Ramos (cell line): Measurements from ENCODE around the gene ARMC12.

ENCODE experiments used
- in situ Hi-C: fragments of 300-500 bp; cut with MboI; formaldehyde crosslinking; loops from one replicate; pipeline ENCODE4 v1.14.3; 2022; ENCODE audit warnings: low sequenced_read_pairs; ENCODE audit not compliant: unreplicated experiment

The ARMC12 gene

DNA sequence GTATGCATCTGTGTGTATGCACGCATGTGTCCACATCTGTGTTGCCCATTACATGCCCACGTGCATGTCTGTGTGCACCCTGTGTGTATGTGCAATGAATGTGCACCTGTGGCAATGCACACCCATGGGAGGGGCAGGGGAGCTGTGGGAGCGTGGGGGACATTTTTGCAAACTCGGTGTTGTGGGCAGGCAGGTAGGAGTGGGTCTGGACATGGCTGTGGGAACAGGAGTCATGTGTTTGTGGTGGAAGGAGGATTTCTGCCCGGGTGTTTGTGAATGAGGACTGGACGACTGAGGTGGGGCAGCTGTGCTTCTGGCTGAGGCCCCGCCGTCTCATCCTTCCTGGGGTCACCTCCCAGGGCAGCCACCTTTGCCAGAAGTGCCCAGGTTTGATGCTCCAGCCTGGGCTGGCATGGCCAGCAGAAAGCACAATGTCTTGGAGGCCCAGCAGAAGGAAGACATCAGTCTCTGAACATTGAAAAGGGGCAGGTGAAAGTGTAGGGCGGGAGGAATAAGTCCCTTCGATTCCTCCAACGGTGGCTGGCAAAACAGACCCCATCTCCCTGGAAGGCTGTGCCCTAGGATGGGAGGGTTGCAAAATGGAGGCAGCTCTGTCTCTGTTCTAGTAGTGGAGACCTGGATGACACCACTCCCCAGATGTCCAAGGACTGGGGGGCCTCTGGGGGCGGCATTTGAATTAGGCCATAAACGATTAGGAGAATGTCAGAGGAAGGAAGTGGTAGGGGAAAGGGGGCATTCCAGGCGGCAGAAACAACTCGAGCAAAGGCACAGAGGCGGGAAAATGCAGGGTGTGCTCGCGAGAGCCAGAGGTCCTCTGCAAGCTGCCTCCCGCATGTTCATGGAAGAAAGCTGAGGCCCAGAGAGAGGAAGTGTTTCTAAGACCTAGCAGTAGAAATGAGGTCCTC lies 19.1 kb upstream of the ARMC12 start:
- in situ Hi-C loops = no loop called here

DNA sequence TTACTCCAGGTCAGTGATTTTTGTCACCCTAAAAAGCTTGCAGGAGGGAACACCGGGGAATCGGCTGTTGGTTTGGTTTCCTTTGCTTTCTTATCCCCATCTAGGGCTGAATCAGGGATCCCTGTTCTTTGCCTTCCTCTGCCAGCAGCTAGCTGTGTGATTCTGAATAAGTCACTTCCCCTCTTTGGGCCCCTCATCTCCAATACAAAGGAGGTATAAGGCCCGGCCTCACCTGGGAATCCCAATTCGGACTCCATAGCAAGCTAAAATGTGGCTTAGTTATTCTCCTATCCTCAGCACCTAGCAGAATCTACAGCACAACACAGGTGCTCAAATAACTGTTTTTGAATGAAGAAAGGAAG lies 18.5 kb upstream of the ARMC12 start:
- in situ Hi-C loops = no loop called here

DNA sequence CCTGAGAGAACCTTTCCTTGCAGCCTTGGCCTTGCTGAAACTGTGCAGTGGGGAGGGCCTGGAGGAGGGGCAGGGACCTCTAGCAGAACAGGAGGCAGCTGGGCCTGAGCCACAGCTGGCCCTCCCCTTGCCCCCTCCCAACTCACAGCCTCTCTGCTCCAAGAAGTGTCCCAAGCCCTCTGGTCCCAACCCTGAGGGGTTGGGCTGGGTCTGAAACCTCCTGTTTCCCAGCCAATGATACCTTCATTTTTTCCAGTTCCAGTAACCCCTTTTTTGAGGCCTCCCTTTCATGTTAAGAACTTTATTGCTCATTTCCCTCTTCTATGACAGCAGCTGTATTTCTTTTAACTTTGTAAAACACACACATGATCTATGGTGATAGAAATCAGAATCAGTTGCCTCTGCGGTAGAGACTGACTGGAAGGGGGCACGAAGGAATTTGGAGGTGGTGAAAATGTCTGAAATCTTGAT lies 17.9 kb upstream of the ARMC12 start:
- in situ Hi-C loops = no loop called here

DNA sequence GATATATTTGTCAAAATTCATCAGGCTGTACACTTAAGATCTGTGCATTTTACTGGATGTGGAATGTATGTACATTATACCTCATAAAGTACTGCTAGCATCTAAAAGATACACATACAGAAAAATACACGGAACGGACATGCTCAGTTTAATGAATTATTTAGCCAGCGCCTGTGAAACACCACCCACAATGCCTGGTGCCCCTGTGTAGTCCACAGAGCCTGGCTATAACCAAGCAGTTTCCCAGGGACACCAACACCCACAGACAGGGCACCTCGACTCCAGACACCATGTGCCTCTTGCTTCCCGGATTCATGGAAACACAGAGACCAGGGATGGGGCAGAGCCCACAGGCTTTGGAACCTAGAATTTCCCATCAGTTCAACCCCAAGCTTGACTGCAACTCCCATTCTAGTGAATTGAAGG lies 17.4 kb upstream of the ARMC12 start:
- in situ Hi-C loops = no loop called here

DNA sequence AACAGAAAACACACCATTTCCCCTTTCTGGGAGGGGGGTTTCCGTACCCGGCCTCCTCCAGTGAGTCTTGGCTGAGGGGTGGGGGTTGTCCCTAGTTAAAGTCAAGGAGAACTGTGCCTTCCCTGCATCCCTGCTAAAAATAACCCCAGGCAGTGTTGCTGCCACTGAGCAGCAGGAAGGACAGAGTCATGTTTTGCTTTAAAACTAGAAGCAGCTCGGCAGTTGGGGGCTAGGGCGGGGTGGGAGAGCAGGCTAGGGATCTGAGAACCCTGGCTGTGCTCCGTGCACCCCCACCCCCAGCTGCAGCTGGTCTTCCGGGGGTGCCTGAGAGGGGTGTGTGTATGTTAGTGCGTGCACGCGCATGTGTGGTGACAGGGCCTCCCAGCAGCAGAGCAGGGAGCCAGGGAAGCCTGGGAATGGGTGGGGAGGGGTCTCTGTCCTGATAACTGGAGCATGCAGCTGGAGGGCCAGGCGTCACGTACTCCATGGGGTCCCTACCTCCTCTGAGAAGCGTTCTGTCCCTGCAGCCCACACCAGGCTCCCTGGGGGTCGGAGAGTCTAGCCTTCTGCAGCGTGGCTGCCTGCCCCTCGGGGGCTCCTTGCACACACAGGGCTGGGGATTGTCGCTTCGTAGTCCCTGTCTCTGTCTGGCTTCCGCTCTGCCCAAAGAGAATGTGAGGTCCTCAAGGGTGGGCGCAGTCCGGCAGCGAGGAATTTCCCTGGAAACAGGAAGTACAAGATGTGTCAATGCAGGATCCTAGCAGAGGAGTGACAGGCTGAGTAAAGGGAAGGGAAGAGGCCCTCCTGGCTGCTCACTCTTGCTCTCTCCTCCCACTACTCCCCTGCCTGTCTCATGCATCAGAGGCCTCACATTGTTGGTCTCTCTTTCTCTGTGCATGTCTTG lies 16.8 kb upstream of the ARMC12 start:
- in situ Hi-C loops = no loop called here

GRCh38 chr6:35722121-35722761 lies 14.6 kb upstream of the ARMC12 start:
- in situ Hi-C loops = no loop called here

DNA sequence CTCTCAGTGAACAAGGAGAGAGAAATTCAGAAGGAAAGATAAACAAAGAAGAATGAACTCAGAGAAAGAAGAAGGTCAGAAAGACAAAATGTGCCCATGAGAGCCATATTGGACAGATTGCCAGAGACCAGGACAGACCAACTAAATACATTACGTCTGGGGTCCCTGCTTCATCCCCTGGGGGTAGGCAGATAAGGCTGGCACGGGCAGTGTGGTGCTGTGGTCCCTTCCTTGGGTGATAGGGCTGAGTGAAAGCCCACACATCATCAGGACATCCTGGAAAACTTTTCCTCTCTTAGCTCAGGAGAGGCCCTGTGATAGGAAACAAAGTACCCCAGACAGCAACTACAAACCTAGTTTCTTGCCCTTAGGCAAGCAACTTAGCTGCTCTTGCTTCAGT lies 13.2 kb upstream of the ARMC12 start:
- in situ Hi-C loops = no loop called here

DNA sequence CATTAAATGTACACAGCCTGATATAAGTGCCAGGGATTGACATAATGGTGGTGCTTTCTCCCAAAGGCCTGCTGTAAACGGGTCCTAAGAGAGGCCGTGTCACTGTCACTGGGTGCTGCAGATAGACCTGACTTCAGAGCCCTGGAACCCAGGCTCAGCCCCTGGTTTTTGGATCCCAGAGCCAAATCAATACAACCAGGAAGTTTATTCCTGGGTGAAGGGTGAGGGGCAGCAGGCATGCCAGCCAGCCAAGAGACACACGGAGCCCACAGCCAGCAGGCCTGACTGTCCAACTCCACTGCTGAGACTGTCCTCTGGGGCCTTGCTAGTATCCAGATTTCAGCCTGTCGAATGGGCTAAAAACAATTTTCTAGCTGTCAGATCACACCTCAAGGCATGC lies 12.8 kb upstream of the ARMC12 start:
- in situ Hi-C loops = no loop called here

- in situ Hi-C loops = no loop called here
Observed at GRCh38 chr6:35724471-35724870, 12.4 kb upstream of the ARMC12 start.

DNA sequence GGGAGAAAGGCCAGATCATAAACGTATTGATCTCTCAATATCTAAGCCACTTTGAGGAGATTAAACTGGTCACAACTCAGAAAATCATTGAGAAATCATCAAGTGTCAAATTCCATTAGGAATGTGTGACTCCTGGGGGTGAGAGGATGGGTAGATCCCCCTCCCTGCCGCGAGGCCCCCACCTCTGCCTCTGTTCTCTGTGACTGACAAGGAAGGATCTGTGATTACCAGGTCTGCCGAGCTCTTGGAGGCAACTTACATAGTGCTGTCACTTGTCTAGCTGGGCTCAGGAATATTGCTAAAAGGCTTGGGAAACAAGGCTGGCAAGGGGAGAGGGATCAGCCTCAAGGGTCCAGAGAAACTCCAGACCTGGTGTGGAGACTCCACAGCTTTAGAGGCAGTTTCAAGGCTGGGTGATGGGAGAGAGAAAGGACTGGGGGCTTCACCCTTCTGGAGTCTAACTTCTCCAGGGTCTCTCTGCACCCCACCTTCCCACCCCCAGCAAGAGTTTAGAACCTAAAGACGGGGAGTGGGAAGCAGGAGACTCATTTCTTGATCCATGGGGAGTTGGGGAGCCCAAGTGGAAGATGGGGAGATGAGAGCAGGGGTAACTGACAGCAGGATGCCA lies 11.6 kb upstream of the ARMC12 start:
- in situ Hi-C loops = no loop called here

DNA sequence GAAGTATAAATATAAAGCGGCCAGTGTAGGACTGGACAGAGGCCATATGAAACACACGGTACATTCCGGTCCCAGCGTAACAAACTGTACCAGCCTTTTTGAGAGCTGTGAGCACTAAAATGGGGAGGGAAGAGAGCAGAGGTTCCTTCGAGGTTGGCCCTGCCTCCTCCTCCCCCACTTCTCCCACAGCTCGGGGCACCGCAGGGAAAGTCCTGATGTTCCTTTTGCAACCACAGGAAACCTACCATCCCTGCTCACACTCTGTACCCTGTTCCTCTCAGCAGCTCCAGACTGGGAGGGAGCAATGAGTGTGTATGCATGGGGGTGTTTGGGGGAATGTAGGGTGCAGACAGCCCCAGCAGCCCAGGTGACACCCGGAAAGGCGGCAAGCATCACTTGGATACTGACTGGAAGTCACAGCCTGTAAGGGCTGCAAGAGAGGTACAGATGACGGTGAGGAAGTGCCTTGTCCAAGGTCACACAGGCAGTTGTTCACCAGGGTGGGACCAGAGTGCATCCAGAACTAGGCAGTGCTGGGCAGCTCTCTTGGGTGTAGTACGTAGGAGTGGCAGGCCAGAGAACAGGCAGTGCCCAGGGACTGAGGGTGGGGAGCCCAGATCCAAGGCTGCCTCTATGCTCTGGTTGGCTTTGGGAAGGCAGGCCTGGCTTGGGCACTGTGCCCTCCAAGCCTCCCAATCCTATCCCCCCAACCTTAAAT lies 11.0 kb upstream of the ARMC12 start:
- in situ Hi-C loops = no loop called here

DNA sequence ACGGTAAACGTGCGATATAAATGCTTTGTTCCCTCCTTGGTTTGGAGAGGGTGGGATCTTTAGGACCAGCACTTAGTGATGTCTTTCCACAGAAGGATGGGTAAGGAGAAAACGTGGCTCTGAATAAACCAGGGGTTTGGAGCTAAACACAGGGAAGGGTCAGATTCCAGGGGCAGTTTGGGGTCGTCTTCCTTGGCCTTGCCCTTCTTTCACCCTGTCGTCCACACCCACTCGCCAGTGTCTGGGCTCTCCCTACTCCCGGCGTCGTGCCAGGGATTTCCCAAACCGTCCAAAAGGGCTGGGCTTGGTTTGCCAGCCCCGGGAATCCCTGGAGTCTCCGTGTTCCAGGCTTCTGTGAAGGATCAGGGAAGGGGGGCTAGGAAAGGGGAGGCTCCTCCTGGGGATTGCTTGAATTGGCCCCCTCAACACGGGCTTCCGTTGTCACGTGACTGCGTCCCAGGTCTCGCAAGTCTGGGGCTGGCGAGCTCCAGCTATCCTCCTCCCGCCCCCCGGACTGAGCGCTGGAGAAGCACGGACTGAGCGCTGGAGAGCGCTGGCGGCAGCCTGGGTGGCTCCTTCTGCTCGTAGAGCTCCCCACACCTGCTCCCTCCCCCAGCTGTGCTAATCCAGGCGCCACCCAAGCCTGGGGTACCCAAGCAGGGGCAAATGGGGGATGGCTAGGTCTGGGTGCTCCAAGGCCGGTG lies 9.4 kb upstream of the ARMC12 start:
- in situ Hi-C loops = no loop called here

- in situ Hi-C loops = no loop called here
Observed at GRCh38 chr6:35727935-35728682, 8.7 kb upstream of the ARMC12 start.

- in situ Hi-C loops = no loop called here
Observed at GRCh38 chr6:35728683-35729678, 7.9 kb upstream of the ARMC12 start.

GRCh38 chr6:35729722-35730121 lies 7.1 kb upstream of the ARMC12 start:
- in situ Hi-C loops = loop anchor here (10.0 kb wide), 1 partner anchor 425 kb away; no protein-coding TSS in a partner anchor

DNA sequence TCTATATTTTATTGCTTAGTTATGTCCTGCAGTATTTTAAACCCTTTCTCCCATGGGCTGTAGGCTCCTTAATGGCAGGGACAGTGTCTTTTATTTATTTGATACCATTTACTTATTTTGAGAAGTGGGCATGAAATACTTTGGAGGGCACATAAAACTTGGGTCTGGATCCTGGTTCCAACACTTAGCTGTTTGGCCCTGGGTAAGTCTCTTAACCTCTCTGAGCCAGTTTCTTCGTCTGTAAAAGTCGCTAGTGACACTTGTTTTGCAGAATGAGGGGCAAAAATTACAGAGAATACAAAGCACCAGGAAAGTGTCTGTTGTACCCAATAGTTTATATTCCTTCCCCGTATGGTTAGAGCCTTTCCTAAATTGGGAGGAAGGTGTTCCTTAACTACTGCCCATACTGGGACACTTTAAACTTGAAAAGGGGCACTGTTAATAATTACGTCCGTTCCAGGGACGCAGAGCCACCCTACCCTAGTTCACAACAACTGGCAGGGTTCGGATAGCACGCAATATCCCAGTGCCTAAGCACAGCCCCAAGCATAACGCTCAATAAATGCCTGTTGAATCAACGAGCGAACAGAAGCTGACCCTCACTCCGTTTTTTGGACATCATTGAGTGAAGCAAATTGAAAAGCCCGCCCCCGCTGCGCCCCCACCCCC lies 6.0 kb upstream of the ARMC12 start:
- in situ Hi-C loops = loop anchor here (10.0 kb wide), 1 partner anchor 426 kb away; no protein-coding TSS in a partner anchor
